Lower leg skin (tissue), 3 donors: ENCODE measurements around the gene SATB1.

Experiments used
- CTCF ChIP-seq, 3 donors: fragments of 450-650 bp; IDR thresholded peaks; one replicate each; pipeline ENCODE4 v1.5.1; 2016; ENCODE audit warnings: antibody characterized with exemption in 3 of 3, mild to moderate bottlenecking in 3 of 3, moderate library complexity in 2 of 3
- POLR2A ChIP-seq, 2 donors: fragments of 450-650 bp; IDR thresholded peaks; one replicate each; pipeline ENCODE4 v1.6.1; 2016 to 2017; ENCODE audit warnings: antibody characterized with exemption in 2 of 2, mild to moderate bottlenecking in 1 of 2, moderate library complexity in 1 of 2

DNA sequence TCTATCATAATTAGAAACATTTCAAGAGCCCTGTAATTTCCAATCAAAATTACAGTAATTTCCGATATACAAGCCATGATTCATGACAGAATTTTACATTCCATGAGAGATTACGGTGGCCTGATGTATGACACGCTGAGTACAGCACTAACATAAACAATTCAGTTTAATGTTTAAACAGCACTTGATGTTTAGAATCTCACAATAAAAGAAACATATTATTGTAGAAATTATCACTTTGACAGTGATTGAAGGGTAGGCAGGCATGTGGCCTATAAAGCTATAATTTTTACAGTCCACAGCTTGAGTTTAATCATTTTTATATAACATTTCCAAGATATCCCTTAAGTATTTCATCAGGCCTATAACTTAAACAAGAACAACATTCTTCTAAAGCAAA lies 48.5 kb downstream of the SATB1 start:
- TF ChIP-seq CTCF (IDR thresholded peaks at IDR 0.05) (no peak), POLR2A (IDR thresholded peaks at IDR 0.05) (no peak)
